Measurements from ENCODE around the gene AOC2. TPM values are rescaled to one million over a fixed set of nuclear protein-coding genes. Genes with fewer than 3 reads are reported as not detected.

Gene AOC2
- total and polyA plus RNA-seq, 9 of the 15 experiments (the other 6 are each of a cell fraction or from before 2014, with no cell fraction given): 0.08 to 0.91 (median 0.49) TPM

- TF ChIP-seq STAT6 (CRISPR knock-in tag; IDR thresholded peaks at IDR 0.05): peak; percentile 80; the same call in 1 of the 2 replicates
- peak; percentile 92 for TF ChIP-seq MAX (CRISPR knock-in tag; IDR thresholded peaks at IDR 0.05)
- 0 out of 2 replicates have a peak, but pooled peaks have one; percentile 6 for TF ChIP-seq CC2D1A (IDR thresholded peaks at IDR 0.05)
- TF ChIP-seq SP1 (CRISPR knock-in tag; IDR thresholded peaks at IDR 0.05): peak; percentile 69
- TF ChIP-seq EP400 (IDR thresholded peaks at IDR 0.05): peak; percentile 74; the same call in 1 of the 2 replicates
- peak; percentile 33 to 40; a peak in 1 of 4 replicates for TF ChIP-seq MAZ (CRISPR knock-in tag; conservative IDR thresholded peaks at IDR 0.05 in 1 of 2, IDR thresholded peaks at IDR 0.05 in 1 of 2)
- TF ChIP-seq CBX5 (IDR thresholded peaks at IDR 0.05; ENCODE audit: borderline replicate concordance, low read depth): no peak
- TF ChIP-seq NR2C1 (IDR thresholded peaks at IDR 0.05): peak; percentile 60
- TF ChIP-seq NR2C1 (tag; IDR thresholded peaks at IDR 0.05): peak; percentile 84
- TF ChIP-seq RBFOX2 (IDR thresholded peaks at IDR 0.05; ENCODE audit: low read depth, low read length): peak; percentile 83
- TF ChIP-seq TAF1 (IDR thresholded peaks at IDR 0.05; ENCODE audit: control insufficient read depth, extremely low read depth, insufficient read depth, low read length, severe bottlenecking): peak; percentile 54
- peak; percentile 77; the same call in 1 of the 2 replicates for TF ChIP-seq NFRKB (IDR thresholded peaks at IDR 0.05; ENCODE audit: low read depth)
- TF ChIP-seq GABPB1 (CRISPR knock-in tag; IDR thresholded peaks at IDR 0.05): peak; percentile 66; the same call in 1 of the 2 replicates
- TF ChIP-seq ZNF3 (CRISPR knock-in tag; IDR thresholded peaks at IDR 0.05): 0 out of 2 replicates have a peak, but pooled peaks have one; percentile 56
- TF ChIP-seq BCOR (IDR thresholded peaks at IDR 0.05): peak; percentile 83
- TF ChIP-seq SMAD4 (CRISPR knock-in tag; conservative IDR thresholded peaks at IDR 0.05): 0 out of 2 replicates have a peak, but pooled peaks have one; percentile 32
- TF ChIP-seq SAP30 (IDR thresholded peaks at IDR 0.05; ENCODE audit: borderline replicate concordance, insufficient read depth, low read depth, low read length, poor library complexity, severe bottlenecking): no peak
- peak in 1 of 2 experiments; percentile 42; a peak in 1 of 4 replicates for TF ChIP-seq KDM4B (IDR thresholded peaks at IDR 0.05; ENCODE audit: borderline replicate concordance in 2 of 2, low read depth in 1 of 2)
- TF ChIP-seq, protein P1, sequence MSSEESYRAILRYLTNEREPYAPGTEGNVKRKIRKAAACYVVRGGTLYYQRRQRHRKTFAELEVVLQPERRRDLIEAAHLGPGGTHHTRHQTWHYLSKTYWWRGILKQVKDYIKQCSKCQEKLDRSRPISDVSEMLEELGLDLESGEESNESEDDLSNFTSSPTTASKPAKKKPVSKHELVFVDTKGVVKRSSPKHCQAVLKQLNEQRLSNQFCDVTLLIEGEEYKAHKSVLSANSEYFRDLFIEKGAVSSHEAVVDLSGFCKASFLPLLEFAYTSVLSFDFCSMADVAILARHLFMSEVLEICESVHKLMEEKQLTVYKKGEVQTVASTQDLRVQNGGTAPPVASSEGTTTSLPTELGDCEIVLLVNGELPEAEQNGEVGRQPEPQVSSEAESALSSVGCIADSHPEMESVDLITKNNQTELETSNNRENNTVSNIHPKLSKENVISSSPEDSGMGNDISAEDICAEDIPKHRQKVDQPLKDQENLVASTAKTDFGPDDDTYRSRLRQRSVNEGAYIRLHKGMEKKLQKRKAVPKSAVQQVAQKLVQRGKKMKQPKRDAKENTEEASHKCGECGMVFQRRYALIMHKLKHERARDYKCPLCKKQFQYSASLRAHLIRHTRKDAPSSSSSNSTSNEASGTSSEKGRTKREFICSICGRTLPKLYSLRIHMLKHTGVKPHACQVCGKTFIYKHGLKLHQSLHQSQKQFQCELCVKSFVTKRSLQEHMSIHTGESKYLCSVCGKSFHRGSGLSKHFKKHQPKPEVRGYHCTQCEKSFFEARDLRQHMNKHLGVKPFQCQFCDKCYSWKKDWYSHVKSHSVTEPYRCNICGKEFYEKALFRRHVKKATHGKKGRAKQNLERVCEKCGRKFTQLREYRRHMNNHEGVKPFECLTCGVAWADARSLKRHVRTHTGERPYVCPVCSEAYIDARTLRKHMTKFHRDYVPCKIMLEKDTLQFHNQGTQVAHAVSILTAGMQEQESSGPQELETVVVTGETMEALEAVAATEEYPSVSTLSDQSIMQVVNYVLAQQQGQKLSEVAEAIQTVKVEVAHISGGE (CRISPR knock-in tag; IDR thresholded peaks at IDR 0.05): peak in 1 of 3 experiments; percentile 77; a peak in 1 of 6 replicates
- TF ChIP-seq ATF7 (IDR thresholded peaks at IDR 0.05): peak; percentile 60
Observed at GRCh38 chr17:42798383-42799380, 45.7 kb upstream of the AOC2 start, which contains the start of the genes CNTD1 and COA3 (continued).
